ENCODE data around the gene CCDC197. TPM values are rescaled to one million over a fixed set of nuclear protein-coding genes. Genes with fewer than 3 reads are reported as not detected.

CCDC197 gene
- total RNA-seq, 1 donor from 2014 or later, result 0.13 TPM

GRCh38 chr14:93965287-93965821 is 31.7 kb upstream of the CCDC197 start:
- H3K4me3 Mint-ChIP-seq, result peak overlapping the region; percentile 28

GRCh38 chr14:93965946-93966474 is 31.1 kb upstream of the CCDC197 start:
- Mint-ChIP-seq H3K4me1 (ENCODE audit: low read depth) (peaks cover 93% of the 10 kb centered on the region), H3K36me3 (ENCODE audit: low read depth) (peaks cover 35% of the 10 kb centered on the region), H3K9me3 (peaks cover 6% of the 10 kb centered on the region), H3K27me3 (ENCODE audit: insufficient read depth) (no peaks in the 10 kb centered on the region), H3K4me3 (no peak overlapping the region), H3K27ac (peak overlapping the region; percentile 24)
- intact Hi-C loops (cut with micrococcal nuclease), result no loop called here
- no peak for DNase-seq (ENCODE audit: low spot score)

More at GRCh38 chr14:93965287-93965821, 31.7 kb upstream of the CCDC197 start:
- Mint-ChIP-seq H3K27ac (peak overlapping the region; percentile 95), H3K27me3 (ENCODE audit: insufficient read depth) (no peaks in the 10 kb centered on the region), H3K36me3 (ENCODE audit: low read depth) (peaks cover 35% of the 10 kb centered on the region), H3K4me1 (ENCODE audit: low read depth) (peaks cover 93% of the 10 kb centered on the region), H3K9me3 (peaks cover 6% of the 10 kb centered on the region)
- intact Hi-C loops (cut with micrococcal nuclease), result no loop called here
- no peak for DNase-seq (ENCODE audit: low spot score)

GRCh38 chr14:93967637-93968250 is 29.4 kb upstream of the CCDC197 start:
- peaks cover 28% of the 10 kb centered on the region for H3K36me3 Mint-ChIP-seq (ENCODE audit: low read depth)
- no peak overlapping the region for H3K4me3 Mint-ChIP-seq
- H3K4me1 Mint-ChIP-seq (ENCODE audit: low read depth), result peaks cover 94% of the 10 kb centered on the region
- no peak overlapping the region for H3K27ac Mint-ChIP-seq
- no peaks in the 10 kb centered on the region for H3K27me3 Mint-ChIP-seq (ENCODE audit: insufficient read depth)
- intact Hi-C loops (cut with micrococcal nuclease), result no loop called here
- H3K9me3 Mint-ChIP-seq, result peaks cover 6% of the 10 kb centered on the region
- DNase-seq (ENCODE audit: low spot score), result no peak

GRCh38 chr14:93969082-93969828 is 27.8 kb upstream of the CCDC197 start:
- no peaks in the 10 kb centered on the region for H3K27me3 Mint-ChIP-seq (ENCODE audit: insufficient read depth)
- peaks cover 29% of the 10 kb centered on the region for H3K36me3 Mint-ChIP-seq (ENCODE audit: low read depth)
- intact Hi-C loops (cut with micrococcal nuclease), result no loop called here
- H3K4me1 Mint-ChIP-seq (ENCODE audit: low read depth), result peaks cover 93% of the 10 kb centered on the region
- H3K4me3 Mint-ChIP-seq, result no peak overlapping the region
- DNase-seq (ENCODE audit: low spot score), result no peak
- peaks cover 6% of the 10 kb centered on the region for H3K9me3 Mint-ChIP-seq
- H3K27ac Mint-ChIP-seq, result peak overlapping the region; percentile 73

- H3K27ac Mint-ChIP-seq, result peak overlapping the region; percentile 96
- H3K27me3 Mint-ChIP-seq (ENCODE audit: insufficient read depth), result no peaks in the 10 kb centered on the region
- DNase-seq (ENCODE audit: low spot score), result no peak
- H3K4me1 Mint-ChIP-seq (ENCODE audit: low read depth), result peaks cover 91% of the 10 kb centered on the region
- H3K9me3 Mint-ChIP-seq, result no peaks in the 10 kb centered on the region
- intact Hi-C loops (cut with micrococcal nuclease), result loop anchor here (1.0 kb wide), 2 partner anchors 8 to 31 kb away; no protein-coding TSS in a partner anchor
- peak overlapping the region; percentile 84 for H3K4me3 Mint-ChIP-seq
- H3K36me3 Mint-ChIP-seq (ENCODE audit: low read depth), result peaks cover 20% of the 10 kb centered on the region
Observed at GRCh38 chr14:93970585-93970964, 26.5 kb upstream of the CCDC197 start.

- Mint-ChIP-seq H3K27ac (peak overlapping the region; percentile 96), H3K27me3 (ENCODE audit: insufficient read depth) (no peaks in the 10 kb centered on the region), H3K36me3 (ENCODE audit: low read depth) (peaks cover 21% of the 10 kb centered on the region), H3K9me3 (no peaks in the 10 kb centered on the region), H3K4me3 (peak overlapping the region; percentile 84), H3K4me1 (ENCODE audit: low read depth) (peaks cover 91% of the 10 kb centered on the region)
- intact Hi-C loops (cut with micrococcal nuclease), result loop anchor here (1.0 kb wide), 6 partner anchors 7 to 55 kb away; partner anchors contain the start of gene OTUB2
- DNase-seq (ENCODE audit: low spot score), result peak; percentile 73
Observed at GRCh38 chr14:93970965-93971634, 26.0 kb upstream of the CCDC197 start.

GRCh38 chr14:93971635-93972027 is 25.5 kb upstream of the CCDC197 start:
- Mint-ChIP-seq H3K27ac (peak overlapping the region; percentile 96), H3K4me1 (ENCODE audit: low read depth) (peaks cover 91% of the 10 kb centered on the region), H3K9me3 (no peaks in the 10 kb centered on the region), H3K4me3 (peak overlapping the region; percentile 84), H3K36me3 (ENCODE audit: low read depth) (peaks cover 18% of the 10 kb centered on the region), H3K27me3 (ENCODE audit: insufficient read depth) (no peaks in the 10 kb centered on the region)
- no peak for DNase-seq (ENCODE audit: low spot score)
- intact Hi-C loops (cut with micrococcal nuclease), result loop anchor here (1.0 kb wide), 4 partner anchors 8 to 55 kb away; partner anchors contain the start of gene OTUB2

- Mint-ChIP-seq H3K36me3 (ENCODE audit: low read depth) (peaks cover 18% of the 10 kb centered on the region), H3K9me3 (peaks cover 3% of the 10 kb centered on the region), H3K4me3 (peak overlapping the region; percentile 41), H3K27me3 (ENCODE audit: insufficient read depth) (no peaks in the 10 kb centered on the region), H3K4me1 (ENCODE audit: low read depth) (peaks cover 93% of the 10 kb centered on the region), H3K27ac (peak overlapping the region; percentile 89)
- no peak for DNase-seq (ENCODE audit: low spot score)
- intact Hi-C loops (cut with micrococcal nuclease), result no loop called here
Observed at GRCh38 chr14:93972618-93973205, 24.4 kb upstream of the CCDC197 start.

GRCh38 chr14:93973607-93974006 is 23.5 kb upstream of the CCDC197 start:
- Mint-ChIP-seq H3K27me3 (ENCODE audit: insufficient read depth) (no peaks in the 10 kb centered on the region), H3K27ac (no peak overlapping the region), H3K4me1 (ENCODE audit: low read depth) (peaks cover 95% of the 10 kb centered on the region), H3K4me3 (no peak overlapping the region), H3K36me3 (ENCODE audit: low read depth) (peaks cover 20% of the 10 kb centered on the region), H3K9me3 (peaks cover 7% of the 10 kb centered on the region)
- intact Hi-C loops (cut with micrococcal nuclease), result no loop called here
- no peak for DNase-seq (ENCODE audit: low spot score)

- no peak for DNase-seq (ENCODE audit: low spot score)
- Mint-ChIP-seq H3K27me3 (ENCODE audit: insufficient read depth) (no peaks in the 10 kb centered on the region), H3K27ac (peak overlapping the region; percentile 99), H3K36me3 (ENCODE audit: low read depth) (peaks cover 15% of the 10 kb centered on the region), H3K9me3 (peaks cover 7% of the 10 kb centered on the region), H3K4me3 (peak overlapping the region; percentile 41), H3K4me1 (ENCODE audit: low read depth) (peaks cover 95% of the 10 kb centered on the region)
- intact Hi-C loops (cut with micrococcal nuclease), result no loop called here
Observed at GRCh38 chr14:93974299-93974698, 22.8 kb upstream of the CCDC197 start.

GRCh38 chr14:93974833-93975232 is 22.3 kb upstream of the CCDC197 start:
- Mint-ChIP-seq H3K9me3 (peaks cover 7% of the 10 kb centered on the region), H3K4me3 (peak overlapping the region; percentile 76), H3K36me3 (ENCODE audit: low read depth) (peaks cover 15% of the 10 kb centered on the region), H3K27ac (peak overlapping the region; percentile 99), H3K27me3 (ENCODE audit: insufficient read depth) (no peaks in the 10 kb centered on the region), H3K4me1 (ENCODE audit: low read depth) (peaks cover 97% of the 10 kb centered on the region)
- DNase-seq (ENCODE audit: low spot score), result no peak
- intact Hi-C loops (cut with micrococcal nuclease), result no loop called here

- intact Hi-C loops (cut with micrococcal nuclease), result loop anchor here (1.0 kb wide), 3 partner anchors 13 to 50 kb away; partner anchors contain the start of gene OTUB2
- Mint-ChIP-seq H3K27me3 (ENCODE audit: insufficient read depth) (peaks cover 2% of the 10 kb centered on the region), H3K4me1 (ENCODE audit: low read depth) (peaks cover 96% of the 10 kb centered on the region), H3K9me3 (peaks cover 7% of the 10 kb centered on the region), H3K36me3 (ENCODE audit: low read depth) (peaks cover 21% of the 10 kb centered on the region), H3K4me3 (peak overlapping the region; percentile 76), H3K27ac (peak overlapping the region; percentile 99)
- DNase-seq (ENCODE audit: low spot score), result peak; percentile 50
Observed at GRCh38 chr14:93975791-93976476, 21.2 kb upstream of the CCDC197 start.

Measured in activated T-helper 1 cell treated with anti-CD3 and anti-CD28 coated beads, Interleukin-12 subunit alpha, Interleukin-12 subunit beta, Interleukin-2, Interleukin-4 antibody, amounts not matched to agents 30 ng/mL and 10 ng/mL and 1 ng/mL, durations not matched to agents 14 hours and 24 hours and 36 hours (primary cell).